ENCODE measurements around the gene UPK1B. TPM values are rescaled to one million over a fixed set of nuclear protein-coding genes. Genes with fewer than 3 reads are reported as not detected.

Gene UPK1B
- total RNA-seq, 1 donor from 2014 or later = 15.6 TPM

DNA sequence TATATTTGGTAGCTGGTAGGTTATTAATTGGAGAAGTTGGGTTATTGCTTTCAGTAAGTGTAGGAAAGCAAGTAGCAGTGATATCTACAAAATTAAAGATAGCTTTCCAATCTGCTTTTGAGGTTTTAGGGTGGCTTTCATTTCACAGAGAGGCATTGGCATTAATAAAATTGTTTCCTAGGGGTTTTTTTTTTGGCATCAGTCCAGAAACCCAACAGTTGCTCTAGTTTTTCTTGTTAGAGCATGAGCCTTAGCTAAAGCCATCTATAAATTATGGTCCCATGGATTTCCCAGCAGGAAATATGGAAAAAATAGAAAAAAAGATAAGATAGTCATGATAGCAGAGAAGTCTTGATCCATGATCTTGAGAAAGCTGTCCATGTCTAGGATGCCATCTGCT lies 70.3 kb downstream of the UPK1B start:
- TF ChIP-seq, protein P1, sequence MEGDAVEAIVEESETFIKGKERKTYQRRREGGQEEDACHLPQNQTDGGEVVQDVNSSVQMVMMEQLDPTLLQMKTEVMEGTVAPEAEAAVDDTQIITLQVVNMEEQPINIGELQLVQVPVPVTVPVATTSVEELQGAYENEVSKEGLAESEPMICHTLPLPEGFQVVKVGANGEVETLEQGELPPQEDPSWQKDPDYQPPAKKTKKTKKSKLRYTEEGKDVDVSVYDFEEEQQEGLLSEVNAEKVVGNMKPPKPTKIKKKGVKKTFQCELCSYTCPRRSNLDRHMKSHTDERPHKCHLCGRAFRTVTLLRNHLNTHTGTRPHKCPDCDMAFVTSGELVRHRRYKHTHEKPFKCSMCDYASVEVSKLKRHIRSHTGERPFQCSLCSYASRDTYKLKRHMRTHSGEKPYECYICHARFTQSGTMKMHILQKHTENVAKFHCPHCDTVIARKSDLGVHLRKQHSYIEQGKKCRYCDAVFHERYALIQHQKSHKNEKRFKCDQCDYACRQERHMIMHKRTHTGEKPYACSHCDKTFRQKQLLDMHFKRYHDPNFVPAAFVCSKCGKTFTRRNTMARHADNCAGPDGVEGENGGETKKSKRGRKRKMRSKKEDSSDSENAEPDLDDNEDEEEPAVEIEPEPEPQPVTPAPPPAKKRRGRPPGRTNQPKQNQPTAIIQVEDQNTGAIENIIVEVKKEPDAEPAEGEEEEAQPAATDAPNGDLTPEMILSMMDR (IDR thresholded peaks at IDR 0.05; ENCODE audit: insufficient read depth, low read length, poor library complexity, severe bottlenecking) = no peak
- DNase-seq (ENCODE audit: low read depth) = no peak
- Histone ChIP-seq H3K27me3 (ENCODE audit: control insufficient read depth, insufficient read depth, low read length) (no peaks in the 10 kb centered on the region), H3K4me3 (ENCODE audit: low read depth, low read length) (no peak overlapping the region), H3K36me3 (ENCODE audit: control insufficient read depth, insufficient read depth, low read length) (no peaks in the 10 kb centered on the region)

DNA sequence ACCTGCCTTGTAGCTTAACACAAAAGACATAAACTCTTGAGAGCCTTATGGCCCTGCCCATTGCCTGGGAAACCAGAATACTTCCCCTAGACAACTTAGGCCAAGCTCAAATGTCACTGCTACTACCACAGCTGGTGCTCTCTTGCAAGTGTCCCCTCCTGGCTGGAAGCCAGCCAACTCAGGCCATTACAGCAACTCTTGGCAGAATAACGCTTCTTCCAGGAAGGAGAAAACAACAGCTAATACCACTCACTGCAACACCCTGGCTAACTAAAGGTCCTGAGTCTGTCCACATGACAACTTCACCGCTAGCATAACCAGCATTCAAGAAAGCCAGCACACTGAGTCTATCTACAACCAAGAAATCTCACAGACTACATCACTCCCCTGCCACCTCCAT lies 72.4 kb downstream of the UPK1B start:
- no peak overlapping the region for H3K4me3 ChIP-seq (ENCODE audit: low read depth, low read length)
- no peak for DNase-seq (ENCODE audit: low read depth)
- H3K27me3 ChIP-seq (ENCODE audit: control insufficient read depth, insufficient read depth, low read length) = no peaks in the 10 kb centered on the region
- H3K36me3 ChIP-seq (ENCODE audit: control insufficient read depth, insufficient read depth, low read length) = no peaks in the 10 kb centered on the region
- TF ChIP-seq, protein P1 (IDR thresholded peaks at IDR 0.05; ENCODE audit: insufficient read depth, low read length, poor library complexity, severe bottlenecking) = no peak

Other genes with a start within 250 kb of the UPK1B start
- gene IGSF11, start 138.8 kb upstream of the UPK1B start, total RNA-seq = not detected in 2 replicates
- gene TEX55, start 27.4 kb upstream of the UPK1B start, total RNA-seq = not detected in 2 replicates
- gene B4GALT4, start 67.3 kb downstream of the UPK1B start, total RNA-seq = 23.1 and 23.3 TPM in 2 replicates
- gene ARHGAP31, start 120.8 kb downstream of the UPK1B start, total RNA-seq = 17.0 and 18.5 TPM in 2 replicates